UCSD-AML1 (cell line): Measurements from ENCODE around the gene RARB.

ENCODE experiments used
- DNase-seq: peaks from one replicate; lab custom pipeline; 2025; ENCODE audit not compliant: unreplicated experiment; lab: John Stamatoyannopoulos, UW

The RARB gene

GRCh38 chr3:25447285-25447684, 19.2 kb downstream of the RARB start:
- DNase-seq, result no peak

- no peak for DNase-seq
Observed at GRCh38 chr3:25447925-25448324, 19.9 kb downstream of the RARB start.

- DNase-seq, result no peak
Observed at GRCh38 chr3:25448750-25449692, 21.0 kb downstream of the RARB start.

- no peak for DNase-seq
Observed at GRCh38 chr3:25449857-25450256, 21.8 kb downstream of the RARB start.

DNA sequence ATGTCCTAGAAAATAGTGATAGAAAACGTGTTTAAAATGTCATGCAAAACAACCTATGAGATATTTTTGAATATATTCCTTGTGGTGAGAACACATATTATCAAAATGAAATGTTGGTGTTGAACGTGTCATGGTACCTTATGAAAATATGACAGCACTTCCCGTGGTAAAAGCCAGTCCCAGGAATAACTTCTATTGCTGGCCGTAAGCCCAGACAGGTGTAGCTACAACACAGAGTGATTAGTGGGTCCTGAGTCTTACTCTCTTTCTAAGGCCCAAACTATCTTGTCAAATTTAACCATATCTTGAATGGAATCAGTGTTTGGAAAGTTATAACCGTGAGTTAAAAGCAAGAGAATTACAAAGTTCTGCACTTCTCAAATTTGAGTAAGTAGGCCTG, 24.1 kb downstream of the RARB start:
- no peak for DNase-seq

DNA sequence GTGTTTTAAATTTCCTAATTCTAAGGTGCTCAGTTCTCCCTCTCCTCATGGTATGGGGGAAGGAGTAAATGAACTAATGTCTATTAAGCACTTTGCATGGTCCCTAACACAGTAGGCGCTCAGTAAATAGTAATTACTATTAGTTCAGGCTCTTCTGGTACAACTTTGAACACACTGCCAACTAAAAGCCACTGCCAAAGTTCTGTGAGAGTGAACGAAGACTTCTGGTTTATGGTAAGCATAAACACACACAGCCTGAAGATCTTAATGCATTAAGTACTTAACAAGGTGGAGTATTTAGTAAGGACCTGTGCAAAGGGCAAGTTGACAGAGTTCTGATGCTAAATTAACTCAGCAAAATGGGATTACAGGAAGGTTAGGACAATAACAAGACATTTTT, 24.7 kb downstream of the RARB start:
- DNase-seq, result no peak

- no peak for DNase-seq
Observed at GRCh38 chr3:25453619-25454004, 25.5 kb downstream of the RARB start.

GRCh38 chr3:25454005-25454927, 26.2 kb downstream of the RARB start:
- DNase-seq, result no peak

- DNase-seq, result no peak
Observed at GRCh38 chr3:25455441-25456132, 27.5 kb downstream of the RARB start.

GRCh38 chr3:25456723-25457670, 28.9 kb downstream of the RARB start:
- DNase-seq, result no peak

DNA sequence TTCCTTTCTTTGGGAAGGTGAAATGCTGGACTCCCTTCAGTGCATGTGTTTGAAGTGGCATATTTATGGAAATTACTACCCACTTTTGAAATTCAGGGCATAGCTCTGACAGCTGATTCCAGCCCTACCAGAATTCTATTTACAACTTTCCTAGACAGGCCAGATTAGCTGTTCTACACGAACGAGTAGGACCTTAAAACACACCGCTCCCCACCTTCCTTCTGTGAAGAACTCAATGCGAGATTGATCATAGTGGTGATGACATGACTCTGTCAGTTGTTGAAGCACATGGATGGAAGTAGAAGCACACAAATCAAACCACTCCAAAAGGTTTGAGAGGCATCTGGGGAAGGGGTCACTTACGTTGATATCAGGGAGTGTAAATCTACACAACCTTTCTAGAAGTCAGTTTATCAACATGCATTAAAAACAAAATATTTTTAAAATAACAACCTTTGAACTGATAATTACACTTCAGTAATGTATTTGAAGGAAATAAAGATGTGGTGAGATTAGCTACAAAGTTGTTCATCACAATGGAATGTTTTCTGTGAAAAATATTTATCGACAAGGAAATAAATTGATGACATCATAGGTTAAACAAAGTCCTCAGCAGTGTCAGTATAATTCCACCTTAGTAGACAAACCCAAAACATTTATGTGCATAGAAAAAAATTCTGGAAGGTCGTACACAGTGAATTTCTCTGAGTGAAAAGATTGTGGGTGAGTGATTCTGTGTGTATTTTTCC, 29.8 kb downstream of the RARB start:
- DNase-seq, result no peak

- DNase-seq, result no peak
Observed at GRCh38 chr3:25458420-25458814, 30.4 kb downstream of the RARB start.

GRCh38 chr3:25460751-25461150, 32.7 kb downstream of the RARB start:
- peak; percentile 17 for DNase-seq

DNA sequence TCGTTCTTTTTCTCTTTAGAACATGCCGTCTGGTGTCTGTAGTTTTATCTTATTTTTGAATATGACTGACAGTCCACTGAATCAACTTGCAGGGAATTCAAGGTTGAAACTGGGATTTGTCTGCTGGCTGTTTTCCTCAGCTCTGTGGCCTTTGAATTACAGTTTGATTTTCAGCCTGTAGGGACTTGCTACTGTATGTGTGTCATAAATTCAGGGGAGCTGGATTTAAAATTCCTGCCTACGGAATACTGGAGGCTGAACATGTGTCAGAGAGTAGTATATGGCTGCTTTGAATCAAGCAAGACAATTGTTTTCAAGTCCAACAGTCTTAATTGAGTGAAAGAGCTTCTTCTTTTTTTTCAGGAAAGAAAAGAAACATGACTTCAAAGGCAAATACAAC, 33.9 kb downstream of the RARB start:
- DNase-seq, result no peak

- no peak for DNase-seq
Observed at GRCh38 chr3:25462495-25462894, 34.4 kb downstream of the RARB start.

- DNase-seq, result no peak
Observed at GRCh38 chr3:25463836-25464418, 35.9 kb downstream of the RARB start.

GRCh38 chr3:25465266-25465860, 37.3 kb downstream of the RARB start:
- no peak for DNase-seq

DNA sequence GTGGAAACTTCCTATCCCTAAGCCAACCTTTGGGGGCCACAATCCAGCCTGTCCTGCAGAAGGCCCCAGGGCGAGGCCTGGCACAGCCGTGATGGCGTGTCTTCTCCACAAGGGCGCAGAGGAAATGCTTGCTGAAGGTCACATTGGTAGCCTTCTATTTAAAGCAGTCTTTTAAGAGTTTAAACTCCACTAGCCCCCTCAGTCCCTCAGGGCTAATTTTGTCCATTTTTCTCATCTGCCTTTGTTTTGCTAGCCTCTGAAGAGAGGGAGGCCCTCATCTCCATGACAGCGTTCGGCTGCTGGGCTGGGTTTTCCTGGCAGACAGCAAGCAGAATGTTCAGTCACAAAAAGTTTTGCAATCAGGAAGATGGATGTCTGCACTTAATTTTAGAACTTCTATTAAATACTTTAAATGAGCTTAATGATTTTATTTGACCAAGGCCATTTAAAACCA, 40.8 kb downstream of the RARB start:
- no peak for DNase-seq

- no peak for DNase-seq
Observed at GRCh38 chr3:25469558-25469957, 41.5 kb downstream of the RARB start.
